H1 (cell line): Measurements from ENCODE around the gene TTC28. TPM values are rescaled to one million over a fixed set of nuclear protein-coding genes. Genes with fewer than 3 reads are reported as not detected.

Source experiments
- CTCF ChIA-PET: fragments of 300-600 bp; sonication (Branson Sonifier 250); formaldehyde crosslinking; loops from one replicate; lab custom pipeline; 2021; ENCODE audit not compliant: partially characterized antibody; lab: Charles Lee
- POLR2A ChIA-PET: fragments of 300-600 bp; sonication (Branson Sonifier 250); formaldehyde crosslinking; loops from one replicate; lab custom pipeline; 2021; ENCODE audit warnings: inconsistent platforms; ENCODE audit not compliant: partially characterized antibody; lab: Charles Lee
- DNase-seq, 2 experiments: peaks; one replicate each; pipeline versions ENCODE4 v3.0.0 to v3.0.0-alpha.2; 2010 to 2022; ENCODE audit warnings: low spot score in 2 of 2, low read depth in 1 of 2, mixed read lengths in 1 of 2
- FAIRE-seq: peaks from 2 replicates; lab custom pipeline; 2011; peaks lifted over from hg19 to GRCh38; lab: Jason Lieb, UNC
- H2AFZ ChIP-seq: 2 replicates; pipeline ENCODE4 v1.8.1; 2012; ENCODE audit warnings: low read length, inconsistent platforms
- H2AK5ac ChIP-seq: 2 replicates; pipeline ENCODE4 v1.6.1; 2013; ENCODE audit warnings: low read depth, low read length
- H2BK120ac ChIP-seq: replicated peaks from 2 replicates; pipeline ENCODE3; 2013; ENCODE audit warnings: low read depth, low read length, inconsistent platforms
- H2BK12ac ChIP-seq: 2 replicates; pipeline ENCODE4 v1.6.1; 2013; ENCODE audit warnings: low read depth, low read length
- H2BK15ac ChIP-seq: 2 replicates; pipeline ENCODE4 v1.6.1; 2013; ENCODE audit warnings: low read length
- H2BK20ac ChIP-seq: 2 replicates; pipeline ENCODE4 v1.6.1; 2013; ENCODE audit warnings: low read length
- H2BK5ac ChIP-seq: 2 replicates; pipeline ENCODE4 v1.6.1; 2013; ENCODE audit warnings: low read depth, low read length
- H3K14ac ChIP-seq: 2 replicates; pipeline ENCODE4 v1.6.1; 2013; ENCODE audit warnings: inconsistent platforms; ENCODE audit not compliant: insufficient read length
- H3K18ac ChIP-seq: 2 replicates; pipeline ENCODE4 v1.6.1; 2013; ENCODE audit warnings: low read length; ENCODE audit errors: extremely low read depth
- H3K23ac ChIP-seq: 2 replicates; pipeline ENCODE4 v1.6.1; 2013; ENCODE audit warnings: inconsistent platforms; ENCODE audit not compliant: insufficient read length
- H3K23me2 ChIP-seq: 2 replicates; pipeline ENCODE4 v1.6.1; 2013; ENCODE audit warnings: low read depth, low read length
- H3K27ac ChIP-seq: 2 replicates; pipeline ENCODE4 v1.6.1; 2011; ENCODE audit warnings: low read depth, low read length, inconsistent platforms
- H3K27me3 ChIP-seq, 4 experiments: replicated peaks in 1 of 4; 1 replicate in 1 of 4; 2 replicates in 3 of 4; pipeline versions ENCODE4 v1.6.1 to v1.8.1; 2011 to 2013; ENCODE audit warnings: low read length in 3 of 4, mild to moderate bottlenecking in 3 of 4, inconsistent platforms in 2 of 4, mixed read lengths in 2 of 4, moderate library complexity in 1 of 4; ENCODE audit not compliant: control insufficient read depth in 3 of 4, insufficient read depth in 3 of 4; ENCODE audit errors: extremely low read depth in 1 of 4
- H3K36me3 ChIP-seq, 4 experiments: 2 replicates each; pipeline versions ENCODE4 v1.6.1 to v1.8.1; 2011 to 2013; ENCODE audit warnings: mild to moderate bottlenecking in 4 of 4, low read length in 3 of 4, moderate library complexity in 2 of 4, control low read depth in 1 of 4, inconsistent platforms in 1 of 4; ENCODE audit not compliant: insufficient read depth in 4 of 4, control insufficient read depth in 2 of 4
- H3K4ac ChIP-seq: replicated peaks from 2 replicates; pipeline ENCODE3; 2013; ENCODE audit warnings: low read length, low read depth, mixed read lengths, inconsistent platforms; ENCODE audit not compliant: insufficient read length
- H3K4me1 ChIP-seq, 4 experiments: replicated peaks in 1 of 4; 1 replicate in 1 of 4; 2 replicates in 3 of 4; pipeline versions ENCODE4 v1.6.1 to v1.8.1; 2011 to 2013; ENCODE audit warnings: low read length in 3 of 4, inconsistent platforms in 2 of 4, mixed read lengths in 1 of 4; ENCODE audit not compliant: insufficient read depth in 4 of 4, control insufficient read depth in 3 of 4
- H3K4me2 ChIP-seq, 2 experiments: 2 replicates each; pipeline versions ENCODE4 v1.6.1 to v1.8.1; 2011 to 2013; ENCODE audit warnings: low read depth in 2 of 2, low read length in 2 of 2, control low read depth in 1 of 2, inconsistent platforms in 1 of 2, mild to moderate bottlenecking in 1 of 2; ENCODE audit not compliant: insufficient read depth in 1 of 2
- H3K4me3 ChIP-seq, 4 experiments: fragments of 200-600, 300-600 bp in 1 of 4; sonication (generic), shearing (Covaris generic), sonication (Bioruptor Twin) in 1 of 4; 2 replicates each; pipeline versions ENCODE4 v1.5.1 to v1.8.1; 2011 to 2016; ENCODE audit warnings: low read length in 4 of 4, low read depth in 3 of 4, control low read depth in 2 of 4, inconsistent platforms in 2 of 4, mild to moderate bottlenecking in 2 of 4, mixed read lengths in 1 of 4, moderate library complexity in 1 of 4; ENCODE audit not compliant: insufficient read depth in 2 of 4; ENCODE audit errors: extremely low read depth in 1 of 4
- H3K56ac ChIP-seq: replicated peaks from 2 replicates; pipeline ENCODE3; 2013; ENCODE audit warnings: low read depth, mild to moderate bottlenecking, mixed read lengths, low read length, inconsistent platforms; ENCODE audit not compliant: insufficient read length
- H3K79me1 ChIP-seq: 2 replicates; pipeline ENCODE4 v1.6.1; 2013; ENCODE audit warnings: low read depth, low read length, control low read depth
- H3K79me2 ChIP-seq, 2 experiments: 2 replicates each; pipeline versions ENCODE4 v1.6.1 to v1.8.1; 2012 to 2013; ENCODE audit warnings: low read length in 2 of 2, mild to moderate bottlenecking in 2 of 2, inconsistent platforms in 1 of 2; ENCODE audit not compliant: insufficient read depth in 2 of 2, control insufficient read depth in 1 of 2
- H3K9ac ChIP-seq, 4 experiments: replicated peaks in 1 of 4; 1 replicate in 1 of 4; 2 replicates in 3 of 4; pipeline versions ENCODE4 v1.6.1 to v1.8.1; 2011 to 2013; ENCODE audit warnings: low read depth in 3 of 4, low read length in 3 of 4, control low read depth in 2 of 4, mild to moderate bottlenecking in 2 of 4, moderate library complexity in 2 of 4, inconsistent platforms in 1 of 4; ENCODE audit errors: extremely low read depth in 1 of 4
- H3K9me3 ChIP-seq, 2 experiments: 2 replicates each; pipeline versions ENCODE4 v1.6.1 to v1.8.1; 2012 to 2013; ENCODE audit warnings: mild to moderate bottlenecking in 2 of 2, moderate library complexity in 2 of 2, control low read depth in 1 of 2, inconsistent platforms in 1 of 2, low read depth in 1 of 2, low read length in 1 of 2, mixed read lengths in 1 of 2; ENCODE audit not compliant: insufficient read depth in 2 of 2
- H4K20me1 ChIP-seq, 2 experiments: replicated peaks in 1 of 2; 2 replicates each; pipeline versions ENCODE3 to v1.8.1; 2011 to 2013; ENCODE audit warnings: inconsistent platforms in 2 of 2, low read length in 2 of 2, mild to moderate bottlenecking in 1 of 2; ENCODE audit not compliant: insufficient read depth in 2 of 2, control insufficient read depth in 1 of 2
- H4K5ac ChIP-seq: 2 replicates; pipeline ENCODE4 v1.6.1; 2013; ENCODE audit warnings: low read length, low read depth, mixed read lengths, inconsistent platforms; ENCODE audit not compliant: insufficient read length
- H4K8ac ChIP-seq: 2 replicates; pipeline ENCODE4 v1.8.0; 2013; ENCODE audit warnings: mild to moderate bottlenecking, moderate library complexity, low read length, inconsistent platforms; ENCODE audit not compliant: insufficient read depth; ENCODE audit errors: extremely low read depth
- H4K91ac ChIP-seq: replicated peaks from 2 replicates; pipeline ENCODE3; 2013; ENCODE audit warnings: low read length, mixed read lengths, inconsistent platforms; ENCODE audit not compliant: insufficient read length
- BACH1 ChIP-seq: IDR thresholded peaks from 2 replicates; pipeline ENCODE4 v1.6.1; 2012; ENCODE audit warnings: low read length, improper control_type of control experiment
- BCL11A ChIP-seq, 2 experiments: IDR thresholded peaks; one replicate each; pipeline ENCODE4 v1.6.1; 2011; ENCODE audit warnings: low read depth in 2 of 2, low read length in 2 of 2, mild to moderate bottlenecking in 2 of 2
- CBX5 ChIP-seq: fragments of 300-800, 300-1000 bp; sonication (generic); IDR thresholded peaks from 2 replicates; pipeline ENCODE4 v1.7.1; 2016; ENCODE audit warnings: antibody characterized with exemption, low read length, low read depth
- CHD2 ChIP-seq: IDR thresholded peaks from 2 replicates; pipeline ENCODE4 v1.6.1; 2012; ENCODE audit warnings: low read length, improper control_type of control experiment
- CREB1 ChIP-seq: IDR thresholded peaks from 2 replicates; pipeline ENCODE4 v1.6.1; 2012; ENCODE audit warnings: inconsistent platforms
- EP300 ChIP-seq, 2 experiments: IDR thresholded peaks; 1 replicate in 1 of 2; 2 replicates in 1 of 2; pipeline ENCODE4 v1.6.1; 2011 to 2012; ENCODE audit warnings: low read depth in 2 of 2, low read length in 2 of 2, mild to moderate bottlenecking in 2 of 2, borderline replicate concordance in 1 of 2, inconsistent platforms in 1 of 2, moderate library complexity in 1 of 2
- GABPA ChIP-seq: IDR thresholded peaks from 2 replicates; pipeline ENCODE4 v1.6.1; 2011; ENCODE audit warnings: mild to moderate bottlenecking, low read length, moderate library complexity, borderline replicate concordance; ENCODE audit not compliant: insufficient read depth
- KDM5A ChIP-seq: fragments of 200-600 bp; IDR thresholded peaks from 2 replicates; pipeline ENCODE4 v1.7.1; 2012; ENCODE audit warnings: mild to moderate bottlenecking, low read length, inconsistent platforms, mixed read lengths
- POLR2AphosphoS5 ChIP-seq: IDR thresholded peaks from 2 replicates; pipeline ENCODE4 v1.6.1; 2011; ENCODE audit warnings: low read depth, low read length
- SIRT6 ChIP-seq: IDR thresholded peaks from one replicate; pipeline ENCODE4 v1.7.1; 2012; ENCODE audit warnings: low read length, inconsistent platforms
- SIX5 ChIP-seq: IDR thresholded peaks from 2 replicates; pipeline ENCODE4 v1.6.1; 2011; ENCODE audit warnings: mild to moderate bottlenecking, low read depth, low read length
- TCF12 ChIP-seq: IDR thresholded peaks from 2 replicates; pipeline ENCODE4 v1.6.1; 2011; ENCODE audit warnings: low read depth, mild to moderate bottlenecking, low read length
- TEAD4 ChIP-seq: IDR thresholded peaks from 2 replicates; pipeline ENCODE4 v1.6.1; 2012; ENCODE audit warnings: low read depth, low read length, inconsistent platforms, mixed read lengths
- ZNF274 ChIP-seq: IDR thresholded peaks from 2 replicates; pipeline ENCODE4 v1.7.0; 2012; ENCODE audit warnings: low read length, borderline replicate concordance; ENCODE audit errors: extremely low read depth
- WGBS, 2 experiments: shearing (Covaris generic) in 1 of 2; methylation state at CpG; one replicate each; pipeline versions ENCODE4 v1.1.6 to v1.1.7; 2013 to 2015; ENCODE audit warnings: low lambda C conversion rate in 2 of 2, mixed read lengths in 2 of 2, inconsistent platforms in 1 of 2, low coverage in 1 of 2, missing lambda C conversion rate in 1 of 2; ENCODE audit not compliant: insufficient replicate concordance in 2 of 2, insufficient coverage in 1 of 2, insufficient read length in 1 of 2; ENCODE audit errors: extremely low coverage in 1 of 2, missing lambda C conversion rate in 1 of 2; 5-methylcytosine and 5-hydroxymethylcytosine counted together
- polyA plus RNA-seq, 7 experiments: library from polyadenylated mRNA; depleted of rRNA in 3 of 7; stranded (reverse) in 5 of 7; unstranded in 2 of 7; fragments of >200 nt in 5 of 7; fragments of 200-250 nt in 2 of 7; gene quantifications; 1 replicate in 5 of 7; 2 replicates in 1 of 7; 4 replicates in 1 of 7; pipeline versions ENCODE4 v1.2.1 to v1.2.3, GENCODE V29; 2011 to 2013; ENCODE audit warnings: missing spikeins in 2 of 7, mixed read lengths in 2 of 7
- total RNA-seq: library from RNA; stranded (reverse); fragmentation: NEBNext Ultra II Directional; extraction: Animal tissue kit (Norgen Biotek cat#: 25700); gene quantifications from 2 replicates; pipeline ENCODE4 v1.2.1, GENCODE V29; 2021

The TTC28 gene
- total and polyA plus RNA-seq, 2 of the 8 experiments (the other 6 are each of a cell fraction or from before 2014, with no cell fraction given) = 2.6 to 12.6 TPM

DNA sequence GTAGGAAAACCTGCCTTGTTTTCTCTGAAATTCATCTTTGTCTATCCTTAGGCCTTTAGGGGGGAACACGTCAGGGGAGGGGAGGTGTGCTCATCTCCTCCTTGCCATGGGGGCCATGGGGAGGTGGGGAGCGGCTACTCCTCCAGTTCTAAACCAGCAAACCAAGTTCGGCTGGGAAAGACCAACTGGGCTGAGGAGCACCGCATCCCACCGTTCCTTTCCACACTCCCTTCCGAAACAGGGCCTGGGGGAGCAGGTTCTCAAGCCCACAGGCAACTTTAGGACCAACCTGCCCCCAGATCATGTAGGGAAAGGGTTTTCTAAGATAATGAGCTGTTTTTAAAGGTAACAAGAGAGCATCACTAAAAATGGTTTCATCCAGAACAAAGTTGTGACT is 683.1 kb downstream of the TTC28 start:
- Histone ChIP-seq H3K23me2 (no peaks in the 10 kb centered on the region; the same call in 1 of the 2 replicates), H2BK15ac (no peak overlapping the region), H4K8ac (no peak overlapping the region), H4K5ac (no peak overlapping the region), H2AFZ (no peak overlapping the region), H2BK5ac (no peak overlapping the region), H3K27me3 (peaks cover 0 to 2% (median 0%) of the 10 kb centered on the region in 4 experiments; a peak in 1 of 7 replicates), H4K91ac (no peak overlapping the region), H2AK5ac (no peak overlapping the region), H2BK12ac (no peak overlapping the region), H2BK120ac (no peak overlapping the region), H3K4me2 (no peak overlapping the region), H3K56ac (no peak overlapping the region), H3K79me2 (no peaks in the 10 kb centered on the region), H3K23ac (no peak overlapping the region), H3K4me1 (peaks cover 0 to 18% (median 14%) of the 10 kb centered on the region in 4 experiments; a peak in 6 of 7 replicates), H3K9ac (no peak overlapping the region), H3K4ac (no peak overlapping the region), H3K79me1 (0 out of 2 replicates have a peak, but pooled peaks cover 2% of the 10 kb centered on the region), H3K27ac (no peak overlapping the region), H3K18ac (no peak overlapping the region), H2BK20ac (no peak overlapping the region), H3K4me3 (no peak overlapping the region), H4K20me1 (peaks cover 0 to 1% of the 10 kb centered on the region in 2 experiments), H3K9me3 (no peaks in the 10 kb centered on the region), H3K36me3 (no peaks in the 10 kb centered on the region), H3K14ac (no peak overlapping the region)
- DNase-seq (no peak), FAIRE-seq (no peak)
- POLR2A ChIA-PET = no interaction called here
- CTCF ChIA-PET = interaction anchor here (0.6 to 2.2 kb wide), 5 partner anchors 12 to 740 kb away, joined by 3 to 6 read pairs (median 3); no protein-coding TSS in a partner anchor
- 80% methylated on average over 6 of the region's 6 CpGs; no CpG with 5 or more reads in 1 of the 2 experiments for WGBS, 2 experiments
- no peak for TF ChIP-seq BCL11A (IDR thresholded peaks at IDR 0.05; ENCODE audit: low read depth in 2 of 2, low read length in 2 of 2)
- TF ChIP-seq SIRT6 = no peak
- TF ChIP-seq TCF12 = no peak
- TF ChIP-seq ZNF274 = no peak
- TF ChIP-seq BACH1 = no peak
- no peak for TF ChIP-seq SIX5
- no peak for TF ChIP-seq GABPA
- TF ChIP-seq KDM5A = no peak
- TF ChIP-seq CBX5 = no peak
- TF ChIP-seq EP300 (IDR thresholded peaks at IDR 0.05; ENCODE audit: borderline replicate concordance in 1 of 2, low read depth in 2 of 2, low read length in 2 of 2) = no peak
- TF ChIP-seq CREB1 = no peak
- TF ChIP-seq TEAD4 = no peak
- TF ChIP-seq POLR2AphosphoS5 = no peak
- no peak for TF ChIP-seq CHD2
